Measurements from ENCODE around the gene VPS29.

DNA sequence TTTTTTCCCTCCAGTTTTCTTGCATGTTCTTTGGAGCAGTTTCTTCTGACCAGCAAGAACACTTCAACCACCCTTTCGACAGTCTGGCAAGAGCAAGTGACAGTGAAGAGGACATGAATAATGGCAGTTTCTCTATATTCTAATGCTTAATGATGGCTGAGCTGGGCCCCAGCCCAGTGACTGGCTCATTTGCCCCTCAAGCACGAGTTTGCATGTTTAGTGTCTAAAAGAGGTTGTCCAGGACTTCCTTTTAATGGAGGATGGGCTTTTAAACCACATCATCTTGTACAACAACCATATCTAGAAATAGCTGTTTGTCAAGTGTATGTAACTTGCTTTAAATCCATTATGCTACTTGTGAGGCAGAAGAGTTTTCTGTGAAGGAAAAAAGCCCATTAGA, 28.6 kb upstream of the VPS29 start:
- no peak for TF ChIP-seq POLR2A (IDR thresholded peaks at IDR 0.05)
- TF ChIP-seq, protein P1, sequence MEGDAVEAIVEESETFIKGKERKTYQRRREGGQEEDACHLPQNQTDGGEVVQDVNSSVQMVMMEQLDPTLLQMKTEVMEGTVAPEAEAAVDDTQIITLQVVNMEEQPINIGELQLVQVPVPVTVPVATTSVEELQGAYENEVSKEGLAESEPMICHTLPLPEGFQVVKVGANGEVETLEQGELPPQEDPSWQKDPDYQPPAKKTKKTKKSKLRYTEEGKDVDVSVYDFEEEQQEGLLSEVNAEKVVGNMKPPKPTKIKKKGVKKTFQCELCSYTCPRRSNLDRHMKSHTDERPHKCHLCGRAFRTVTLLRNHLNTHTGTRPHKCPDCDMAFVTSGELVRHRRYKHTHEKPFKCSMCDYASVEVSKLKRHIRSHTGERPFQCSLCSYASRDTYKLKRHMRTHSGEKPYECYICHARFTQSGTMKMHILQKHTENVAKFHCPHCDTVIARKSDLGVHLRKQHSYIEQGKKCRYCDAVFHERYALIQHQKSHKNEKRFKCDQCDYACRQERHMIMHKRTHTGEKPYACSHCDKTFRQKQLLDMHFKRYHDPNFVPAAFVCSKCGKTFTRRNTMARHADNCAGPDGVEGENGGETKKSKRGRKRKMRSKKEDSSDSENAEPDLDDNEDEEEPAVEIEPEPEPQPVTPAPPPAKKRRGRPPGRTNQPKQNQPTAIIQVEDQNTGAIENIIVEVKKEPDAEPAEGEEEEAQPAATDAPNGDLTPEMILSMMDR (IDR thresholded peaks at IDR 0.05), result no peak
